K562 (cell line): Measurements from ENCODE around the gene CDIPT. TPM values are rescaled to one million over a fixed set of nuclear protein-coding genes. Genes with fewer than 3 reads are reported as not detected.
A peak's percentile ranks its signal among the peaks of the same experiment; 100 is the strongest.

Experiments
- ATF7 ChIP-seq: fragments of 450-650 bp; IDR thresholded peaks from 2 replicates; pipeline ENCODE4 v1.7.1; 2014; ENCODE audit warnings: mild to moderate bottlenecking, moderate library complexity
- CEBPB ChIP-seq: fragments of 450-650 bp; IDR thresholded peaks from 2 replicates; pipeline ENCODE4 v1.6.1; 2016; ENCODE audit warnings: missing genetic modification characterization, missing compliant biosample characterization
- CREB3 ChIP-seq: fragments of 450-650 bp; conservative IDR thresholded peaks from 2 replicates; pipeline ENCODE4 v1.6.1; 2016; ENCODE audit warnings: missing genetic modification characterization, low read depth, mild to moderate bottlenecking, missing compliant biosample characterization, moderate library complexity
- ETS2 ChIP-seq: IDR thresholded peaks from 2 replicates; pipeline ENCODE4 v1.6.1; 2016; ENCODE audit warnings: borderline replicate concordance, missing genetic modification characterization, mild to moderate bottlenecking, moderate library complexity, missing compliant biosample characterization; ENCODE audit not compliant: poor library complexity, severe bottlenecking
- FOXA3 ChIP-seq, 2 experiments: fragments of 450-650 bp in 1 of 2; sonication (generic) in 1 of 2; formaldehyde crosslinking; IDR thresholded peaks in 1 of 2; conservative IDR thresholded peaks in 1 of 2; 2 replicates each; pipeline versions ENCODE4 v1.4.0 to v1.8.0; 2020 to 2022; ENCODE audit warnings: mild to moderate bottlenecking in 2 of 2, missing genetic modification reagents in 1 of 2
- GATAD2B ChIP-seq: fragments of 450-650 bp; IDR thresholded peaks from 2 replicates; pipeline ENCODE4 v1.6.1; 2017; ENCODE audit warnings: mild to moderate bottlenecking, borderline replicate concordance
- JUNB ChIP-seq: fragments of 450-650 bp; formaldehyde crosslinking; conservative IDR thresholded peaks from 2 replicates; pipeline ENCODE4 v1.4.0; 2020; ENCODE audit warnings: mild to moderate bottlenecking
- MNT ChIP-seq, 2 experiments: fragments of 450-650 bp; conservative IDR thresholded peaks; 2 replicates each; pipeline ENCODE4 v1.6.1; 2017; ENCODE audit warnings: mild to moderate bottlenecking in 2 of 2, moderate library complexity in 2 of 2
- POLR2AphosphoS2 ChIP-seq: IDR thresholded peaks from 2 replicates; pipeline ENCODE4 v1.6.1; 2012; ENCODE audit warnings: low read length, improper control_type of control experiment
- POLR3G ChIP-seq: IDR thresholded peaks from 2 replicates; pipeline ENCODE4 v1.6.1; 2011; ENCODE audit not compliant: insufficient read length, insufficient replicate concordance; ENCODE audit errors: extremely low read depth
- RBFOX2 ChIP-seq: fragments of 200-400 bp; formaldehyde crosslinking; IDR thresholded peaks from 2 replicates; pipeline ENCODE4 v1.6.1; 2017; ENCODE audit warnings: low read depth, mild to moderate bottlenecking, low read length, moderate library complexity
- RNF2 ChIP-seq: sonication (generic); IDR thresholded peaks from 2 replicates; pipeline ENCODE4 v1.6.1; 2016
- STAG1 ChIP-seq: sonication (generic); formaldehyde crosslinking; IDR thresholded peaks from 2 replicates; pipeline ENCODE4 v1.5.0; 2020; ENCODE audit warnings: missing genetic modification reagents, borderline replicate concordance
- THAP7 ChIP-seq: fragments of 250-450 bp; sonication (Bioruptor Pico); IDR thresholded peaks from 2 replicates; pipeline ENCODE4 v1.5.0; 2021
- THRB ChIP-seq: fragments of 450-650 bp; formaldehyde crosslinking; conservative IDR thresholded peaks from 2 replicates; pipeline ENCODE4 v1.4.0; 2022; ENCODE audit warnings: mild to moderate bottlenecking, missing genetic modification characterization
- ZNF124 ChIP-seq: sonication (generic); formaldehyde crosslinking; IDR thresholded peaks from 2 replicates; pipeline ENCODE4 v1.8.1; 2022; ENCODE audit warnings: missing genetic modification reagents
- ZNF431 ChIP-seq: sonication (generic); formaldehyde crosslinking; IDR thresholded peaks from 2 replicates; pipeline ENCODE4 v1.8.0; 2022; ENCODE audit warnings: mild to moderate bottlenecking, missing genetic modification reagents
- ZNF511 ChIP-seq: sonication (generic); formaldehyde crosslinking; IDR thresholded peaks from 2 replicates; pipeline ENCODE4 v1.8.0; 2022; ENCODE audit warnings: mild to moderate bottlenecking, missing genetic modification reagents
- ZNF778 ChIP-seq: fragments of 450-650 bp; formaldehyde crosslinking; IDR thresholded peaks from 2 replicates; pipeline ENCODE4 v1.4.0; 2020; ENCODE audit warnings: mild to moderate bottlenecking, moderate library complexity
- polyA plus RNA-seq, 8 experiments: library from polyadenylated mRNA; depleted of rRNA in 4 of 8; stranded (reverse) in 5 of 8; unstranded in 3 of 8; fragments of >200 nt; fragmentation: Nextera tagmentation in 2 of 8; fragmentation: Illumina TruSeq in 1 of 8; extraction: Ambion mirVana in 2 of 8; extraction: Trizol in 1 of 8; gene quantifications; 2 replicates each; pipeline versions ENCODE4 v1.2.1 to v1.2.3, GENCODE V29; 2011 to 2014; ENCODE audit warnings: inconsistent platforms in 1 of 8, missing spikeins in 1 of 8
- total RNA-seq, 7 experiments: library from RNA; depleted of rRNA in 6 of 7; stranded (reverse); fragments of >200 nt in 6 of 7; fragmentation: Illumina TruSeq in 2 of 7; extraction: Trizol in 2 of 7; gene quantifications; 2 replicates each; pipeline versions ENCODE4 v1.2.1 to v1.2.3, GENCODE V29; 2011 to 2021; ENCODE audit warnings: low replicate concordance in 1 of 7

CDIPT gene
- total and polyA plus RNA-seq, 9 of the 15 experiments (the other 6 are each of a cell fraction or from before 2014, with no cell fraction given): 1.3 to 37.0 (median 23.0) TPM

- TF ChIP-seq FOXA3 (CRISPR knock-in tag; conservative IDR thresholded peaks at IDR 0.05 in 1 of 2, IDR thresholded peaks at IDR 0.05 in 1 of 2): no peak
- TF ChIP-seq ZNF431 (CRISPR knock-in tag): no peak
- no peak for TF ChIP-seq POLR2AphosphoS2
- no peak for TF ChIP-seq ETS2
- TF ChIP-seq ZNF511 (CRISPR knock-in tag): no peak
- no peak for TF ChIP-seq RNF2
- TF ChIP-seq POLR3G: no peak
- TF ChIP-seq MNT (conservative IDR thresholded peaks at IDR 0.05): 0 out of 4 replicates have a peak, but pooled peaks of 1 of the 2 experiments have one; percentile 23
- no peak for TF ChIP-seq ZNF778 (CRISPR knock-in tag)
- TF ChIP-seq JUNB: no peak
- TF ChIP-seq CEBPB (tag): no peak
- no peak for TF ChIP-seq GATAD2B
- no peak for TF ChIP-seq STAG1 (CRISPR knock-in tag)
- TF ChIP-seq THRB (CRISPR knock-in tag): no peak
- TF ChIP-seq THAP7: no peak
- no peak for TF ChIP-seq ATF7
- TF ChIP-seq RBFOX2: no peak
- no peak for TF ChIP-seq ZNF124 (CRISPR knock-in tag)
- TF ChIP-seq CREB3 (tag): no peak
These were observed 42.7 kb downstream of the CDIPT start, which contains the start of gene MVP (continued) for GRCh38 chr16:29820271-29820701.
